Astrocyte of the cerebellum (primary cell): Measurements from ENCODE around the gene CHCHD4.

Source experiments
- DNase-seq: peaks from one replicate; pipeline ENCODE4 v3.0.0-alpha.2; 2011; ENCODE audit warnings: low read depth
- H3K4me3 ChIP-seq: 2 replicates; pipeline ENCODE4 v1.5.1; 2011; ENCODE audit warnings: mild to moderate bottlenecking, low read depth, low read length, moderate library complexity
- in situ Hi-C: cut with HindIII; loops from 2 replicates; pipeline ENCODE4 v1.10.0; 2017; ENCODE audit warnings: low sequenced_read_pairs
- TF ChIP-seq, protein P1 (sequence below): IDR thresholded peaks from 2 replicates; pipeline ENCODE4 v1.5.1; 2012; ENCODE audit warnings: low read length, low read depth, moderate library complexity, mild to moderate bottlenecking; ENCODE audit errors: missing control alignments

Gene CHCHD4

DNA sequence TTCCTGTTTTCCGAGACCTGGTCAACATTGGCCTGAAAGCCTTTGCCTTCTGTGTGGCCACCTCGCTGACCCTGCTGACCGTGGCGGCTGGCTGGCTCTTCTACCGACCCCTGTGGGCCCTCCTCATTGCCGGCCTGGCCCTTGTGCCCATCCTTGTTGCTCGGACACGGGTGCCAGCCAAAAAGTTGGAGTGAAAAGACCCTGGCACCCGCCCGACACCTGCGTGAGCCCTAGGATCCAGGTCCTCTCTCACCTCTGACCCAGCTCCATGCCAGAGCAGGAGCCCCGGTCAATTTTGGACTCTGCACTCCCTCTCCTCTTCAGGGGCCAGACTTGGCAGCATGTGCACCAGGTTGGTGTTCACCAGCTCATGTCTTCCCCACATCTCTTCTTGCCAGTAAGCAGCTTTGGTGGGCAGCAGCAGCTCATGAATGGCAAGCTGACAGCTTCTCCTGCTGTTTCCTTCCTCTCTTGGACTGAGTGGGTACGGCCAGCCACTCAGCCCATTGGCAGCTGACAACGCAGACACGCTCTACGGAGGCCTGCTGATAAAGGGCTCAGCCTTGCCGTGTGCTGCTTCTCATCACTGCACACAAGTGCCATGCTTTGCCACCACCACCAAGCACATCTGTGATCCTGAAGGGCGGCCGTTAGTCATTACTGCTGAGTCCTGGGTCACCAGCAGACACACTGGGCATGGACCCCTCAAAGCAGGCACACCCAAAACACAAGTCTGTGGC, 17.1 kb upstream of the CHCHD4 start:
- DNase-seq: no peak
- in situ Hi-C loops: no loop called here
- no peak overlapping the region for H3K4me3 ChIP-seq
- TF ChIP-seq, protein P1, sequence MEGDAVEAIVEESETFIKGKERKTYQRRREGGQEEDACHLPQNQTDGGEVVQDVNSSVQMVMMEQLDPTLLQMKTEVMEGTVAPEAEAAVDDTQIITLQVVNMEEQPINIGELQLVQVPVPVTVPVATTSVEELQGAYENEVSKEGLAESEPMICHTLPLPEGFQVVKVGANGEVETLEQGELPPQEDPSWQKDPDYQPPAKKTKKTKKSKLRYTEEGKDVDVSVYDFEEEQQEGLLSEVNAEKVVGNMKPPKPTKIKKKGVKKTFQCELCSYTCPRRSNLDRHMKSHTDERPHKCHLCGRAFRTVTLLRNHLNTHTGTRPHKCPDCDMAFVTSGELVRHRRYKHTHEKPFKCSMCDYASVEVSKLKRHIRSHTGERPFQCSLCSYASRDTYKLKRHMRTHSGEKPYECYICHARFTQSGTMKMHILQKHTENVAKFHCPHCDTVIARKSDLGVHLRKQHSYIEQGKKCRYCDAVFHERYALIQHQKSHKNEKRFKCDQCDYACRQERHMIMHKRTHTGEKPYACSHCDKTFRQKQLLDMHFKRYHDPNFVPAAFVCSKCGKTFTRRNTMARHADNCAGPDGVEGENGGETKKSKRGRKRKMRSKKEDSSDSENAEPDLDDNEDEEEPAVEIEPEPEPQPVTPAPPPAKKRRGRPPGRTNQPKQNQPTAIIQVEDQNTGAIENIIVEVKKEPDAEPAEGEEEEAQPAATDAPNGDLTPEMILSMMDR: no peak

DNA sequence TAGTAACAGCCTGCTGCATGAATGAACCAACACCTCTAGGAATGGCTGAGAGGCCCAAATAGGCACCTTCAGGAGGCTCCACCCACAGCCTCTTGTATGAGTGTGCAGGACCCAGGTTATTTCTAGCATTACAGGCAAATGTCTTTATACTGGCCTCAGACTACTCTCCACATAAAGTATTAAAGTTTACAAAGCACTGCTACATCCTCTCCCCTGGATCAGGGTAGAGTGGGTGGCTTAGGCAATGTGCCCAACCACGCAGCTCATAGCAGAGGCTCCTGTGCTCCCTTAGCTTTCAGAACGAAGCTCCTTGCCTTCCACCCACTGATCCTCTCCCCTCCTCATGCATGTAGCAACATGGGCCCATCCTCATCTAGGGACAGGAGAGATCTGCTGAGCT, 16.5 kb upstream of the CHCHD4 start:
- TF ChIP-seq, protein P1: no peak
- in situ Hi-C loops: no loop called here
- no peak overlapping the region for H3K4me3 ChIP-seq
- DNase-seq: no peak

DNA sequence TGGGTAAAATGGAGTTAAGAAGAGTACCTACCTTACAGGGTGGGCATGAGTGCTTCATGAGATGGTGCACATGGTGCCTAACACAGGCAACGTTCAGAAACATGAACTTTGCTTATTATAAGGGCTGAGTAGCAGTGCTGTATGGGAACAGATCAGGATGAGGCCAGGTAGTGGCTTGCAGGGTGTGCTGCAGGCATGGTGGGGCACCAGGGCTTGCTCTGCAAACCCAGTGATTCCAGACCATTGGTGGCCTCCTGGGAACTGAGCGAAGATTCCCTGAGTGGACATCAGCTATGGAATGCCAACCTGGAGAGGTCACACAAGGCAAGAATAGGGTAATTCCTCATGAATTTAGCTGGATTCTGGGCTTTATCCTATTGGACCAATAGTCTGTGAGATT, 16.0 kb upstream of the CHCHD4 start:
- DNase-seq: no peak
- in situ Hi-C loops: no loop called here
- H3K4me3 ChIP-seq: no peak overlapping the region
- TF ChIP-seq, protein P1: no peak

DNA sequence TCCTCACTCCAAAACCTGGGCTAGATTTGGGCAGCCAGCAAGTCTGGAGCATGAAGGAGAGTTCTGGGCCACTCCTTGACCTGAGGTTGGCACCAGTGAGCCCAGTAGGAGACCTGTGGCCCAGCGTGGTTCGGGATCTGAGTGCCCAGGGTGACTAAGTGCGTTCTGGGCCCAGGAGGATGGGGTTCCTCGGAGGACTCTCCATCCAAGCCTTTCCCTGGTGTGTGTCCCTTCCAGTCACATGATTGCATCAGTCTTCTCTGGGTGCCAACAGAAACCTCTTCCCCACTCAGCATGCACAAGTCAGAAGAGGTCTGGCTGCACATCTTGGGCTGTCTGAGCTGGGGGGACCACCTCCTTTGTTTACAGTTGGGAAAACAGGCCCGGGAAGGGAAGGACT, 15.1 kb upstream of the CHCHD4 start:
- in situ Hi-C loops: no loop called here
- no peak for DNase-seq
- no peak overlapping the region for H3K4me3 ChIP-seq
- TF ChIP-seq, protein P1: no peak

DNA sequence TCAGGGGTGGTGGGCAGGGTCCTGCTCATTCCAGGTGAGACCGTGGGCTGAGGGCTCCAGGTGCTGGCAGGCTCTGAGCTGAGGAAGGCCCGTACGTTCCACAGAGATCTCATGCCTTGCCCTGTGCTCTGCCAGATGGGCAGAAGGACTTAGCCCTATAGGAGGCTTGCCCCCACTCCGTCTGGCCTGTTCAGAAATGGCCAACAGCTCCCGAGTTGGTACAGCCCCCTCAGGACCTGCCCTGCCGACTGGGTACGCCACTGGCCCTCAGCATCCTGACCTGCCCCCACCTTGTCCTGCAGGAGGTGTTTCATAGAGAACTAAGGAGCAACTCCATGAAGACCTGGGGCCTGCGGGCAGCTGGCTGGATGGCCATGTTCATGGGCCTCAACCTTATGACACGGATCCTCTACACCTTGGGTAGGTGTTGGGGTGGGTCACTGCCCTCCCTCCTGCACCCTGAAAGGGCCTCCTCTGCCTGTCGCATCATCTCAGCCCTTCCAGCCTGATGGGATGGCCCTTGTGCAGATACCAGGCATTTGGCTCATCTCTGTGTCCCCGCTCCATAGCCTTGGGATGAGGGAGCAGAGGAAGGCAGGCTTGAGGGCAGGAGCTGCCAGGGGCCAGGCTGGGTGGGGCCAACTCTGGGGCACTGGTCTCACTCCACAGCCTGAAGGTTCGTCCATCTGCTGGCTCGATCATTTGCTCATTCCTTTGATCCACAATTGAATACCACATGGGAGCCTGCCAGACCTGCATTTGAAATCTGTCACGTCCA, 14.4 kb upstream of the CHCHD4 start:
- H3K4me3 ChIP-seq: no peak overlapping the region
- TF ChIP-seq, protein P1: no peak
- DNase-seq: no peak
- in situ Hi-C loops: no loop called here

DNA sequence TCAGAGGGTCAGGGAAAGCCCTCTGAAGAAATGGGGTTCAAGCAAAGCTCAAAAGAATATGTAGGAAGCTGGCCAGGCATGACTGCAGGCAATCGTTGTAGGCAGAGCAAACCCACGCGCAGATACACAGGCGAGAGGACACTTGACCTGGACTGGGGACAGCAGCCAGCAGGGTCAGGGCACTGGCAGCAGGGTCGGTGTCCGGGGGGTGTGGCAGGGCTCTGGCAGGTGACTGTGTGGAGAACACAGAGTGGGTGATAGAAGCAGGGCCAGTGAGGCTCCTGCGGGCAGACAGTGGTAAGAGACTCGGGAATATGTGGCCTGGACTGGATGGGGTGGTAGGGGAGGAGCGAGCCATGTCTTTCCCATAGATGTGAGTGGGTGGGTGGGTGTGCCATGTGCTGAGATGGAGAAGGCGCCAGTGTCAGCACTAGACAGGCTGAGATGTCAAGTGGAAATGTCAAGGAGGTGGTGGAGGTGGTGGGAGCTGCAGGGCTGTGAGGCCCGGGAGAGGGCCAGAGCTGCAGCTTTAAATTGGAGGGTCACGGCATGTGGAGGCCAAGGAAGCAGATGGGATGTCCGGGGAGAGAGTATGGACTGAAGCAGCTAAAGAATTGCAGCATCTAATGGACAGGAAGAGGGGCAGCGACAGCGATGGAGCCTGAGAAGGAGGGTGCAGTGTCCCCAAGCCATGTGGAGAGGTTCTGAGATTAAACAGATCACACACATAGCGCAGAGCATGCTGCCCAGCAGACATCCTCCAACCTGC, 13.6 kb upstream of the CHCHD4 start:
- DNase-seq: no peak
- in situ Hi-C loops: no loop called here
- TF ChIP-seq, protein P1: no peak
- H3K4me3 ChIP-seq: no peak overlapping the region
